HepG2 (cell line): ENCODE results near the gene HID1. TPM values are rescaled to one million over a fixed set of nuclear protein-coding genes. Genes with fewer than 3 reads are reported as not detected.

Experiments used
- ASH2L ChIP-seq: fragments of 300-600, 200-600 bp; sonication (generic); IDR thresholded peaks from 2 replicates; pipeline ENCODE4 v1.7.0; 2017; ENCODE audit warnings: low read depth, mild to moderate bottlenecking, moderate library complexity, mixed read lengths, low read length; ENCODE audit not compliant: insufficient read length
- HMG20B ChIP-seq: conservative IDR thresholded peaks from 2 replicates; pipeline ENCODE4 v1.6.1; 2016; ENCODE audit warnings: missing genetic modification reagents, missing compliant biosample characterization
- KLF13 ChIP-seq: sonication (generic); formaldehyde crosslinking; IDR thresholded peaks from 2 replicates; pipeline ENCODE4 v1.4.0; 2020; ENCODE audit warnings: mild to moderate bottlenecking, missing genetic modification reagents
- NRL ChIP-seq: sonication (generic); formaldehyde crosslinking; IDR thresholded peaks from 2 replicates; pipeline ENCODE4 v1.5.0; 2020; ENCODE audit warnings: missing genetic modification reagents, mild to moderate bottlenecking, moderate library complexity, borderline replicate concordance
- POLR2A ChIP-seq, 2 experiments: IDR thresholded peaks; 2 replicates each; pipeline ENCODE4 v1.6.1; 2011; ENCODE audit warnings: low read depth in 2 of 2, low read length in 2 of 2, mild to moderate bottlenecking in 1 of 2, moderate library complexity in 1 of 2; ENCODE audit not compliant: insufficient read depth in 1 of 2
- SALL2 ChIP-seq: sonication (generic); formaldehyde crosslinking; IDR thresholded peaks from 2 replicates; pipeline ENCODE4 v1.8.1; 2023; ENCODE audit warnings: mild to moderate bottlenecking, missing genetic modification reagents, inconsistent platforms
- SKI ChIP-seq: fragments of 450-650 bp; IDR thresholded peaks from one replicate; pipeline ENCODE4 v1.6.1; 2018; ENCODE audit warnings: mild to moderate bottlenecking; ENCODE audit not compliant: partially characterized antibody
- SMYD3 ChIP-seq: sonication (generic); formaldehyde crosslinking; IDR thresholded peaks from 2 replicates; pipeline ENCODE4 v1.8.1; 2023; ENCODE audit warnings: mild to moderate bottlenecking, missing genetic modification reagents
- TBL1XR1 ChIP-seq: fragments of 150-350 bp; IDR thresholded peaks from 2 replicates; pipeline ENCODE4 v1.6.1; 2014; ENCODE audit warnings: borderline replicate concordance, low read length; ENCODE audit not compliant: partially characterized antibody
- TEAD3 ChIP-seq: optimal IDR thresholded peaks from 2 replicates; pipeline ENCODE3; 2016; ENCODE audit warnings: borderline replicate concordance
- YEATS2 ChIP-seq: sonication (generic); formaldehyde crosslinking; IDR thresholded peaks from 2 replicates; pipeline ENCODE4 v1.4.0; 2020; ENCODE audit warnings: missing genetic modification reagents, borderline replicate concordance
- ZNF607 ChIP-seq: sonication (generic); formaldehyde crosslinking; IDR thresholded peaks from 2 replicates; pipeline ENCODE4 v1.5.1; 2020; ENCODE audit warnings: missing genetic modification reagents, mild to moderate bottlenecking, borderline replicate concordance
- polyA plus RNA-seq, 8 experiments: library from polyadenylated mRNA; depleted of rRNA in 3 of 8; stranded (reverse) in 7 of 8; unstranded in 1 of 8; fragments of >200 nt; fragmentation: Illumina TruSeq in 4 of 8; extraction: Trizol in 4 of 8; gene quantifications; 2 replicates each; pipeline versions ENCODE4 v1.2.1 to v1.2.3, GENCODE V29; 2011 to 2016; ENCODE audit warnings: low read depth in 4 of 8, missing spikeins in 1 of 8, mixed read lengths in 1 of 8; ENCODE audit not compliant: insufficient read depth in 1 of 8
- total RNA-seq, 5 experiments: library from RNA; depleted of rRNA; stranded (reverse); fragments of >200 nt; fragmentation: Illumina TruSeq; extraction: Trizol; gene quantifications; 2 replicates each; pipeline ENCODE4 v1.2.3, GENCODE V29; 2016; ENCODE audit warnings: low read depth in 1 of 5
- TF ChIP-seq, protein P1 (sequence below): sonication (generic); formaldehyde crosslinking; IDR thresholded peaks from 2 replicates; pipeline ENCODE4 v1.4.0; 2020; ENCODE audit warnings: missing genetic modification reagents
- TF ChIP-seq, protein P2 (sequence below): IDR thresholded peaks from 2 replicates; pipeline ENCODE4 v1.6.1; 2016
- TF ChIP-seq, protein P3 (sequence below): sonication (generic); formaldehyde crosslinking; IDR thresholded peaks from 2 replicates; pipeline ENCODE4 v1.4.0; 2020; ENCODE audit warnings: missing genetic modification reagents
- TF ChIP-seq, protein P4 (sequence below): sonication (generic); formaldehyde crosslinking; IDR thresholded peaks from 2 replicates; pipeline ENCODE4 v1.5.1; 2020; ENCODE audit warnings: missing genetic modification reagents, mild to moderate bottlenecking, borderline replicate concordance
- TF ChIP-seq, protein P5 (sequence below): sonication (generic); formaldehyde crosslinking; IDR thresholded peaks from 2 replicates; pipeline ENCODE4 v1.4.0; 2020; ENCODE audit warnings: missing genetic modification reagents, borderline replicate concordance

The HID1 gene
- total and polyA plus RNA-seq, 2 of the 13 experiments (the other 11 are each of a cell fraction or from before 2014, with no cell fraction given): 2.1 to 10.6 TPM

DNA sequence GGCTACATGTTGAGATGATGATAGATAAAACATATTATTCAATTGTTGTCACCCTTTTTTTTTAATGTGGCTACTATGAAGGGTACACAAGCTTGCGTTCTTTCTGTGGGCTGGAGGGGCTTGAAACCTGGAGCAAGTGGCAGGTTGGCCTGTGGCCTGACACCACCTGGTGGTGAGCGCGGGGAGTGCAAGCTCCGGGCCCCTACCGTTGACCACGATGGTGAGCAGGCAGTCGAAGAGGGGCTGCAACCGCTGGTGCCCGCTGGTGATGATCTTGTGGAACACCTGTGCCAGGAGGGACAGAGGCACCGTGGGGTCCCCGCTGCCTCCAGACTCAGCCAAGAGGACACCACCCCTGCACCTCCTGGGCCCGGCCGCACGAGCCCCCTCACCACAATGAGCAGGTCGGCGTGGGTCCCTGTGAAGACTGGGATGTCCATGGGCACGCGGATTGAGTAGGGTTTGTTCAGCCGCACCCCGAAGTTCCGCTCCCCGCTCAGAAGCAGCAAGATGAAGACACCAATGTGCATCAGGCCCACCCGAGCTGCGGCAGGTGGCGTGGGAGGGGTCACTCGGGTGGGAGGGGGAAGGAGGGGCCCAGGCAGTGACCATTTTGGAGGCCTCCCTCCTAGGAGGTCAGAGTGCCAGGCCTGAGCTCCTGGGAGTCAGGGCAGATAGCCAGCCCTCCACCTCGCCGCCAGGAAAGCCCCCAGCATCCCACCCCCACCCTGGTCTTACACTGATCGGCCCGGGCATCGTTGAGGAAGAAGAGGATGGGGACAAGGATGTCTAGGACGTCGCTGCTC lies 14.4 kb downstream of the HID1 start (continued):
- TF ChIP-seq, protein P1, sequence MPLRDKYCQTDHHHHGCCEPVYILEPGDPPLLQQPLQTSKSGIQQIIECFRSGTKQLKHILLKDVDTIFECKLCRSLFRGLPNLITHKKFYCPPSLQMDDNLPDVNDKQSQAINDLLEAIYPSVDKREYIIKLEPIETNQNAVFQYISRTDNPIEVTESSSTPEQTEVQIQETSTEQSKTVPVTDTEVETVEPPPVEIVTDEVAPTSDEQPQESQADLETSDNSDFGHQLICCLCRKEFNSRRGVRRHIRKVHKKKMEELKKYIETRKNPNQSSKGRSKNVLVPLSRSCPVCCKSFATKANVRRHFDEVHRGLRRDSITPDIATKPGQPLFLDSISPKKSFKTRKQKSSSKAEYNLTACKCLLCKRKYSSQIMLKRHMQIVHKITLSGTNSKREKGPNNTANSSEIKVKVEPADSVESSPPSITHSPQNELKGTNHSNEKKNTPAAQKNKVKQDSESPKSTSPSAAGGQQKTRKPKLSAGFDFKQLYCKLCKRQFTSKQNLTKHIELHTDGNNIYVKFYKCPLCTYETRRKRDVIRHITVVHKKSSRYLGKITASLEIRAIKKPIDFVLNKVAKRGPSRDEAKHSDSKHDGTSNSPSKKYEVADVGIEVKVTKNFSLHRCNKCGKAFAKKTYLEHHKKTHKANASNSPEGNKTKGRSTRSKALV (CRISPR knock-in tag): no peak
- no peak for TF ChIP-seq ASH2L
- TF ChIP-seq, protein P2, sequence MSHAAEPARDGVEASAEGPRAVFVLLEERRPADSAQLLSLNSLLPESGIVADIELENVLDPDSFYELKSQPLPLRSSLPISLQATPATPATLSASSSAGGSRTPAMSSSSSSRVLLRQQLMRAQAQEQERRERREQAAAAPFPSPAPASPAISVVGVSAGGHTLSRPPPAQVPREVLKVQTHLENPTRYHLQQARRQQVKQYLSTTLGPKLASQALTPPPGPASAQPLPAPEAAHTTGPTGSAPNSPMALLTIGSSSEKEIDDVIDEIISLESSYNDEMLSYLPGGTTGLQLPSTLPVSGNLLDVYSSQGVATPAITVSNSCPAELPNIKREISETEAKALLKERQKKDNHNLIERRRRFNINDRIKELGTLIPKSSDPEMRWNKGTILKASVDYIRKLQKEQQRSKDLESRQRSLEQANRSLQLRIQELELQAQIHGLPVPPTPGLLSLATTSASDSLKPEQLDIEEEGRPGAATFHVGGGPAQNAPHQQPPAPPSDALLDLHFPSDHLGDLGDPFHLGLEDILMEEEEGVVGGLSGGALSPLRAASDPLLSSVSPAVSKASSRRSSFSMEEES (CRISPR knock-in tag): no peak
- no peak for TF ChIP-seq TBL1XR1
- TF ChIP-seq YEATS2 (CRISPR knock-in tag): no peak
- TF ChIP-seq, protein P3, sequence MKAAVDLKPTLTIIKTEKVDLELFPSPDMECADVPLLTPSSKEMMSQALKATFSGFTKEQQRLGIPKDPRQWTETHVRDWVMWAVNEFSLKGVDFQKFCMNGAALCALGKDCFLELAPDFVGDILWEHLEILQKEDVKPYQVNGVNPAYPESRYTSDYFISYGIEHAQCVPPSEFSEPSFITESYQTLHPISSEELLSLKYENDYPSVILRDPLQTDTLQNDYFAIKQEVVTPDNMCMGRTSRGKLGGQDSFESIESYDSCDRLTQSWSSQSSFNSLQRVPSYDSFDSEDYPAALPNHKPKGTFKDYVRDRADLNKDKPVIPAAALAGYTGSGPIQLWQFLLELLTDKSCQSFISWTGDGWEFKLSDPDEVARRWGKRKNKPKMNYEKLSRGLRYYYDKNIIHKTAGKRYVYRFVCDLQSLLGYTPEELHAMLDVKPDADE (CRISPR knock-in tag): no peak
- TF ChIP-seq NRL (CRISPR knock-in tag): peak; percentile 14; the same call in 1 of the 2 replicates
- TF ChIP-seq ZNF607 (CRISPR knock-in tag): no peak
- TF ChIP-seq, protein P4, sequence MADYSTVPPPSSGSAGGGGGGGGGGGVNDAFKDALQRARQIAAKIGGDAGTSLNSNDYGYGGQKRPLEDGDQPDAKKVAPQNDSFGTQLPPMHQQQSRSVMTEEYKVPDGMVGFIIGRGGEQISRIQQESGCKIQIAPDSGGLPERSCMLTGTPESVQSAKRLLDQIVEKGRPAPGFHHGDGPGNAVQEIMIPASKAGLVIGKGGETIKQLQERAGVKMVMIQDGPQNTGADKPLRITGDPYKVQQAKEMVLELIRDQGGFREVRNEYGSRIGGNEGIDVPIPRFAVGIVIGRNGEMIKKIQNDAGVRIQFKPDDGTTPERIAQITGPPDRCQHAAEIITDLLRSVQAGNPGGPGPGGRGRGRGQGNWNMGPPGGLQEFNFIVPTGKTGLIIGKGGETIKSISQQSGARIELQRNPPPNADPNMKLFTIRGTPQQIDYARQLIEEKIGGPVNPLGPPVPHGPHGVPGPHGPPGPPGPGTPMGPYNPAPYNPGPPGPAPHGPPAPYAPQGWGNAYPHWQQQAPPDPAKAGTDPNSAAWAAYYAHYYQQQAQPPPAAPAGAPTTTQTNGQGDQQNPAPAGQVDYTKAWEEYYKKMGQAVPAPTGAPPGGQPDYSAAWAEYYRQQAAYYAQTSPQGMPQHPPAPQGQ: no peak
- no peak for TF ChIP-seq KLF13
- TF ChIP-seq SKI: no peak
- TF ChIP-seq POLR2A (IDR thresholded peaks at IDR 0.05; ENCODE audit: insufficient read depth in 1 of 2, low read depth in 2 of 2, low read length in 2 of 2): no peak
- TF ChIP-seq, protein P5, sequence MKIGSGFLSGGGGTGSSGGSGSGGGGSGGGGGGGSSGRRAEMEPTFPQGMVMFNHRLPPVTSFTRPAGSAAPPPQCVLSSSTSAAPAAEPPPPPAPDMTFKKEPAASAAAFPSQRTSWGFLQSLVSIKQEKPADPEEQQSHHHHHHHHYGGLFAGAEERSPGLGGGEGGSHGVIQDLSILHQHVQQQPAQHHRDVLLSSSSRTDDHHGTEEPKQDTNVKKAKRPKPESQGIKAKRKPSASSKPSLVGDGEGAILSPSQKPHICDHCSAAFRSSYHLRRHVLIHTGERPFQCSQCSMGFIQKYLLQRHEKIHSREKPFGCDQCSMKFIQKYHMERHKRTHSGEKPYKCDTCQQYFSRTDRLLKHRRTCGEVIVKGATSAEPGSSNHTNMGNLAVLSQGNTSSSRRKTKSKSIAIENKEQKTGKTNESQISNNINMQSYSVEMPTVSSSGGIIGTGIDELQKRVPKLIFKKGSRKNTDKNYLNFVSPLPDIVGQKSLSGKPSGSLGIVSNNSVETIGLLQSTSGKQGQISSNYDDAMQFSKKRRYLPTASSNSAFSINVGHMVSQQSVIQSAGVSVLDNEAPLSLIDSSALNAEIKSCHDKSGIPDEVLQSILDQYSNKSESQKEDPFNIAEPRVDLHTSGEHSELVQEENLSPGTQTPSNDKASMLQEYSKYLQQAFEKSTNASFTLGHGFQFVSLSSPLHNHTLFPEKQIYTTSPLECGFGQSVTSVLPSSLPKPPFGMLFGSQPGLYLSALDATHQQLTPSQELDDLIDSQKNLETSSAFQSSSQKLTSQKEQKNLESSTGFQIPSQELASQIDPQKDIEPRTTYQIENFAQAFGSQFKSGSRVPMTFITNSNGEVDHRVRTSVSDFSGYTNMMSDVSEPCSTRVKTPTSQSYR (CRISPR knock-in tag): no peak
- no peak for TF ChIP-seq SMYD3 (CRISPR knock-in tag)
- no peak for TF ChIP-seq TEAD3 (CRISPR knock-in tag)
- TF ChIP-seq SALL2: 0 out of 2 replicates have a peak, but pooled peaks have one; percentile 36
- no peak for TF ChIP-seq HMG20B
